Ovary (tissue), 9 donors: ENCODE measurements around the gene ARHGEF28. TPM values are rescaled to one million over a fixed set of nuclear protein-coding genes. Genes with fewer than 3 reads are reported as not detected.

Experiments
- DNase-seq, 5 donors: peaks; one replicate each; pipeline ENCODE4 v3.0.0-alpha.2; 2019 to 2020
- H3K27ac ChIP-seq, 2 donors: fragments of 200-600 bp; one replicate each; pipeline versions ENCODE4 v1.5.1 to v1.8.0; 2019 to 2022
- H3K27me3 ChIP-seq: fragments of 200-600 bp; one replicate; pipeline ENCODE4 v1.8.0; 2022
- H3K36me3 ChIP-seq: fragments of 200-600 bp; sonication (generic); one replicate; pipeline ENCODE4 v1.5.1; 2019
- H3K4me1 ChIP-seq: one replicate; pipeline ENCODE4 v1.8.1; 2013; ENCODE audit warnings: mild to moderate bottlenecking, moderate library complexity; ENCODE audit not compliant: insufficient read depth
- H3K4me3 ChIP-seq: fragments of 200-600 bp; sonication (generic); one replicate; pipeline ENCODE4 v1.5.1; 2017
- H3K9me3 ChIP-seq, 2 donors: fragments of 200-600 bp in 1 of 2; sonication (generic) in 1 of 2; one replicate each; pipeline versions ENCODE4 v1.5.1 to v1.8.1; 2013 to 2019; ENCODE audit warnings: mild to moderate bottlenecking in 1 of 2, moderate library complexity in 1 of 2
- CTCF ChIP-seq, 3 donors: fragments of 450-650 bp in 2 of 3; fragments of 200-600 bp in 1 of 3; IDR thresholded peaks; one replicate each; pipeline versions ENCODE4 v1.5.1 to v1.8.0; 2016 to 2022; ENCODE audit warnings: antibody characterized with exemption in 3 of 3, mild to moderate bottlenecking in 1 of 3
- EP300 ChIP-seq: sonication (generic); formaldehyde crosslinking; IDR thresholded peaks from one replicate; pipeline ENCODE4 v1.6.1; 2017; ENCODE audit warnings: antibody characterized with exemption
- POLR2A ChIP-seq: fragments of 450-650 bp; IDR thresholded peaks from one replicate; pipeline ENCODE4 v1.6.1; 2017; ENCODE audit warnings: antibody characterized with exemption, mild to moderate bottlenecking, moderate library complexity
- WGBS, 3 donors: extraction: QIAGEN DNeasy Blood & Tissue Kit in 1 of 3; methylation state at CpG; one replicate each; pipeline versions ENCODE4 v1.1.5 to v1.1.7; 2013 to 2017; 5-methylcytosine and 5-hydroxymethylcytosine counted together
- intact Hi-C, 4 donors: fragments of 100-400 bp; cut with DNase I; formaldehyde crosslinking; loops; one replicate each; pipeline versions ENCODE4 v1.11.0 to v1.15.1; 2022 to 2023
- polyA plus RNA-seq, 2 donors: library from polyadenylated mRNA; stranded (reverse); fragments of 200-250 nt in 1 of 2; fragments of 350-450 nt in 1 of 2; fragmentation: Illumina TruSeq in 1 of 2; extraction: RNeasy Lipid Tissue Mini Kit (QIAGEN cat#74804) in 1 of 2; gene quantifications; one replicate each; pipeline ENCODE4 v1.2.3, GENCODE V29; 2013 to 2014
- total RNA-seq, 7 donors: library from RNA; depleted of rRNA in 2 of 7; stranded (reverse); fragments of >200 nt in 2 of 7; fragmentation: NEBNext Ultra II Directional in 3 of 7; extraction: Animal tissue kit (Norgen Biotek cat#: 25700) in 3 of 7; gene quantifications; one replicate each; pipeline versions ENCODE4 v1.1.0 to v1.2.4, GENCODE V29; 2016 to 2023
- donor health status: DM: no; HTN: no; CAD: no; lungs with moderate emphysema.
- donor health status: DM: no; HTN: no; CAD: no.
- donor health status: Bipolar disorder and iron deficiency.
- donor health status: DM: yes; HTN: yes; CAD: no.
- donor health status: DM: no; HTN: no; CAD: no.
- donor health status: DM: yes; HTN: yes; CAD: no.

The ARHGEF28 gene
- total and polyA plus RNA-seq, 9 donors: 21.5 to 75.6 (median 35.0) TPM

- no peak for TF ChIP-seq EP300
- 69 to 80% (median 71%) methylated on average over 6 of the region's 6 CpGs for WGBS, 3 donors
Observed at GRCh38 chr5:73812457-73812856, 186.5 kb downstream of the ARHGEF28 start.

GRCh38 chr5:73812962-73813588 is 187.1 kb downstream of the ARHGEF28 start:
- DNase-seq: no peak
- Histone ChIP-seq H3K36me3 (no peaks in the 10 kb centered on the region), H3K4me1 (no peaks in the 10 kb centered on the region), H3K9me3 (no peaks in the 10 kb centered on the region), H3K4me3 (peak overlapping the region; percentile 35), H3K27ac (no peak overlapping the region), H3K27me3 (no peaks in the 10 kb centered on the region)
- no peak for TF ChIP-seq CTCF (IDR thresholded peaks at IDR 0.05)
- no peak for TF ChIP-seq POLR2A
- TF ChIP-seq EP300: no peak
- 35 to 42% (median 40%) methylated on average over 9 of the region's 9 CpGs for WGBS, 3 donors
- intact Hi-C loops: no loop called here

More at GRCh38 chr5:73812457-73812856, 186.5 kb downstream of the ARHGEF28 start:
- H3K9me3 ChIP-seq: no peaks in the 10 kb centered on the region
- DNase-seq: no peak
- no peaks in the 10 kb centered on the region for H3K4me1 ChIP-seq
- H3K27me3 ChIP-seq: no peaks in the 10 kb centered on the region
- no peaks in the 10 kb centered on the region for H3K36me3 ChIP-seq
- H3K4me3 ChIP-seq: no peak overlapping the region
- H3K27ac ChIP-seq: no peak overlapping the region
- intact Hi-C loops: no loop called here

GRCh38 chr5:73814233-73814846 is 188.3 kb downstream of the ARHGEF28 start:
- no peak for TF ChIP-seq CTCF (IDR thresholded peaks at IDR 0.05)
- TF ChIP-seq EP300: no peak
- TF ChIP-seq POLR2A: no peak
- Histone ChIP-seq H3K27me3 (no peaks in the 10 kb centered on the region), H3K36me3 (no peaks in the 10 kb centered on the region), H3K4me1 (no peaks in the 10 kb centered on the region), H3K27ac (no peak overlapping the region), H3K9me3 (no peaks in the 10 kb centered on the region), H3K4me3 (peak overlapping the region; percentile 35)
- no peak for DNase-seq
- intact Hi-C loops: no loop called here
- WGBS, 3 donors: 46 to 55% (median 47%) methylated on average over 8 of the region's 8 CpGs

- no peak overlapping the region for H3K4me3 ChIP-seq
- H3K27me3 ChIP-seq: no peaks in the 10 kb centered on the region
- no peaks in the 10 kb centered on the region for H3K36me3 ChIP-seq
- no peak for TF ChIP-seq POLR2A
- TF ChIP-seq EP300: no peak
- no peak for TF ChIP-seq CTCF (IDR thresholded peaks at IDR 0.05)
- no peak for DNase-seq
- no peak overlapping the region for H3K27ac ChIP-seq
- no peaks in the 10 kb centered on the region for H3K9me3 ChIP-seq
- 95% methylated on average over 4 of the region's 4 CpGs for WGBS, 3 donors
- H3K4me1 ChIP-seq: peaks cover 2% of the 10 kb centered on the region
- intact Hi-C loops: no loop called here
Observed at GRCh38 chr5:73815631-73816030, 189.6 kb downstream of the ARHGEF28 start.
